Common myeloid progenitor, CD34-positive (primary cell): ENCODE results near the gene CCDC78.

Experiments used
- CTCF ChIA-PET: fragments of 350-600 bp; sonication (Branson Sonifier 250); formaldehyde crosslinking; loops from one replicate; lab custom pipeline; 2021; ENCODE audit warnings: antibody characterized with exemption; lab: Charles Lee
- POLR2A ChIA-PET: fragments of 350-600 bp; sonication (Branson Sonifier 250); formaldehyde crosslinking; loops from one replicate; lab custom pipeline; 2021; ENCODE audit warnings: antibody characterized with exemption; lab: Charles Lee
- DNase-seq, 3 donors: peaks; one replicate each; pipeline versions ENCODE4 v3.0.0 to v3.0.0-alpha.2; 2013
- H3K27ac ChIP-seq, 2 experiments: 1 replicate in 1 of 2; 2 replicates in 1 of 2; pipeline ENCODE4 v1.7.0; 2013; ENCODE audit warnings: inconsistent platforms in 2 of 2, low read length in 2 of 2, mild to moderate bottlenecking in 2 of 2, low read depth in 1 of 2, moderate library complexity in 1 of 2; ENCODE audit not compliant: severe bottlenecking in 2 of 2, insufficient read depth in 1 of 2, poor library complexity in 1 of 2
- H3K27me3 ChIP-seq, 5 experiments: replicated peaks in 2 of 5; 1 replicate in 3 of 5; 2 replicates in 2 of 5; pipeline versions ENCODE4 v1.6.1 to v1.7.0; 2013; ENCODE audit warnings: low read length in 4 of 5, mild to moderate bottlenecking in 2 of 5, moderate library complexity in 2 of 5, inconsistent platforms in 1 of 5; ENCODE audit not compliant: insufficient read depth in 5 of 5, control insufficient read depth in 4 of 5
- H3K36me3 ChIP-seq, 4 experiments: 1 replicate in 2 of 4; 2 replicates in 2 of 4; pipeline versions ENCODE4 v1.6.1 to v1.7.0; 2013; ENCODE audit warnings: low read length in 3 of 4, control low read depth in 1 of 4, mild to moderate bottlenecking in 1 of 4; ENCODE audit not compliant: control insufficient read depth in 4 of 4, insufficient read depth in 4 of 4
- H3K4me1 ChIP-seq, 4 experiments: 1 replicate in 3 of 4; 2 replicates in 1 of 4; pipeline versions ENCODE4 v1.6.1 to v1.7.1; 2013; ENCODE audit warnings: low read length in 3 of 4, mild to moderate bottlenecking in 3 of 4, control low read depth in 1 of 4, inconsistent platforms in 1 of 4, moderate library complexity in 1 of 4; ENCODE audit not compliant: control insufficient read depth in 4 of 4, insufficient read depth in 4 of 4; ENCODE audit errors: control extremely low read depth in 1 of 4
- H3K4me3 ChIP-seq, 7 experiments: 1 replicate in 4 of 7; 2 replicates in 3 of 7; pipeline versions ENCODE4 v1.5.1 to v1.7.0; 2013; ENCODE audit warnings: mild to moderate bottlenecking in 7 of 7, low read length in 6 of 7, moderate library complexity in 6 of 7, inconsistent platforms in 2 of 7, low read depth in 2 of 7, control low read depth in 1 of 7; ENCODE audit not compliant: insufficient read depth in 4 of 7, control insufficient read depth in 1 of 7; ENCODE audit errors: extremely low read depth in 1 of 7
- H3K9me3 ChIP-seq, 5 experiments: 1 replicate in 4 of 5; 2 replicates in 1 of 5; pipeline versions ENCODE4 v1.6.1 to v1.7.1; 2013; ENCODE audit warnings: low read length in 4 of 5, mild to moderate bottlenecking in 2 of 5, inconsistent platforms in 1 of 5, low read depth in 1 of 5, moderate library complexity in 1 of 5; ENCODE audit not compliant: control insufficient read depth in 4 of 5, insufficient read depth in 2 of 5; ENCODE audit errors: control extremely low read depth in 1 of 5
- WGBS: methylation state at CpG from one replicate; pipeline ENCODE4 v1.1.5; 2013; ENCODE audit not compliant: insufficient coverage; 5-methylcytosine and 5-hydroxymethylcytosine counted together

Gene CCDC78

GRCh38 chr16:720990-721764 is 5.1 kb downstream of the CCDC78 start, which contains the start of gene ANTKMT:
Gene ANTKMT, plus strand, starts transcription at chr16:721146. Its CDS starts 129 bp downstream, at chr16:721275.
- WGBS, result 15% methylated on average over 96 of the region's 106 CpGs
- H3K4me1 ChIP-seq, result peaks cover 0 to 45% (median 31%) of the 10 kb centered on the region in 4 experiments
- DNase-seq, result peak; percentile 80 to 92 (median 90)
- POLR2A ChIA-PET, result no interaction called here
- no peaks in the 10 kb centered on the region for H3K9me3 ChIP-seq
- H3K27ac ChIP-seq, result peak within 1 kb of the TSS in 1 of 2 experiments; percentile 49
- peaks cover 0 to 20% (median 6%) of the 10 kb centered on the region in 5 experiments for H3K27me3 ChIP-seq
- CTCF ChIA-PET, result interaction anchor here (0.7 to 4.3 kb wide), 8 partner anchors 9 to 67 kb away, joined by 3 to 23 read pairs (median 4); partner anchors contain the start of genes CHTF18, CIAO3 and RPUSD1
- H3K4me3 ChIP-seq, result peak within 1 kb of the TSS; percentile 52 to 83 (median 76)
- peaks cover 0 to 6% (median 0%) of the 10 kb centered on the region in 4 experiments for H3K36me3 ChIP-seq

- Histone ChIP-seq H3K9me3 (no peaks in the 10 kb centered on the region), H3K27ac (peak overlapping the region in 1 of 2 experiments; percentile 49), H3K27me3 (peaks cover 0 to 22% (median 6%) of the 10 kb centered on the region in 5 experiments), H3K4me3 (peak overlapping the region; percentile 52 to 83 (median 76)), H3K36me3 (peaks cover 0 to 6% (median 0%) of the 10 kb centered on the region in 4 experiments), H3K4me1 (peaks cover 0 to 51% (median 37%) of the 10 kb centered on the region in 4 experiments)
- under 1% methylated on average over 36 of the region's 38 CpGs for WGBS
- ChIA-PET POLR2A (no interaction called here), CTCF (interaction anchor here (0.9 to 4.3 kb wide), 8 partner anchors 9 to 68 kb away, joined by 3 to 23 read pairs (median 4); partner anchors contain the start of genes CHTF18 and RPUSD1)
- peak in 2 of 3 donors; percentile 68 to 69 for DNase-seq
Observed at GRCh38 chr16:720447-720989, 5.7 kb downstream of the CCDC78 start.

DNA sequence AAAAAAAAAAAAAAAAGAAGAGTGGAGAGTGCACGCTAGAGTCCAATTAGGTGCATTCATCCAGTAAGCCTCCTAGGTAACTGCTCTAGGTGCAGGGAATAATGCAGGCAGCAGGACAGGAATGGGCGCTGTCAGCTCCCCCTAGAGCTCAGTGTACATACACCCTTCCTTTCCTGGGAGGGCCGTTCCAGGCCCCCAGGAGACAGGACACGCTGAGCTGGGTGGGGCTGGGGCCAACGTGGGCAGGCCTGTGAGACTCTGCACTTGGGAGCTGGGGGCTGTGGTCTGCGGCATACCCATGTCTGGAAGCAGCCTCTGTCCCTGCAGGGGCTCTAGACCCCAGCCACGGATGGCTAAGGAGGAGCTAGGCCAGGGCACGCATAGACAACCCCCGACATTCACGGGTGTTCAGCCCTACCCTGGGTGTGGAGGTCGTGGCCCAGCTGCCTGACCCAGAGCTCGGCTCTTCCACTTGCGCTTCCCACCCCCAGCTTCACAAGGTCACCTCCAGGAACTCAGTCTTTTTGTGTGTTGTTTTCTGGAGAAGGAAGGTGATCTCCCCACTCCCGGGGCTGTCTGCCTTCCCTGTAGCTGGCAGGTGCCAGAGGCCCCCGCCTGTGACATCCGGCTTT is 6.3 kb downstream of the CCDC78 start:
- Histone ChIP-seq H3K9me3 (no peaks in the 10 kb centered on the region), H3K36me3 (peaks cover 0 to 6% (median 0%) of the 10 kb centered on the region in 4 experiments), H3K27ac (peak overlapping the region in 1 of 2 experiments; percentile 49), H3K4me3 (peak overlapping the region; percentile 52 to 83 (median 76)), H3K4me1 (peaks cover 0 to 55% (median 41%) of the 10 kb centered on the region in 4 experiments), H3K27me3 (peaks cover 0 to 26% (median 6%) of the 10 kb centered on the region in 5 experiments)
- 17% methylated on average over 12 of the region's 16 CpGs for WGBS
- POLR2A ChIA-PET, result interaction anchor here (0.6 kb wide), 1 partner anchor 322 kb away, joined by 5 read pairs; no protein-coding TSS in a partner anchor
- CTCF ChIA-PET, result interaction anchor here (0.9 to 4.3 kb wide), 10 partner anchors 9 to 68 kb away, joined by 3 to 23 read pairs (median 4); partner anchors contain the start of genes CHTF18 and RPUSD1
- DNase-seq, result peak in 1 of 3 donors; percentile 41

DNA sequence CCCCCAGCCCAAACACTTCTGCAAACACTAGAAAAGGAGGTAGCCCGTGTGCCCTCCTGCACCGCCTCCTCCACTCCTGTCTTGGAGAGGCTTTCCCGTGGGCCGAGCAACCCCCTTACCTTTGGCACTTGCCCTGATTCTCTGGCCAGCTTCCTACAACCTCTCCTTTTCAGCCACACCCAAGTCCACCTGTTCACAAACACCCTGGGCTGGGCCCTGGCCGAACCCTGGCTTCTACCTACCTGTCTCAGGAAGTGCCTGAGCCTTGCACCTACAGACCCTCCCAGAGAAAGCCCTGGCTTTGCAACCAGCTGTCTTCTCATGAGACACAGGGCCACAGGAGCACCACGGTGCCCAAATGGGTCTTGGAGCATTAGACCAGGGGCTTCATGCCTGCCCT is 7.3 kb downstream of the CCDC78 start:
- POLR2A ChIA-PET, result interaction anchor here (0.6 kb wide), 1 partner anchor 321 kb away, joined by 5 read pairs; no protein-coding TSS in a partner anchor

GRCh38 chr16:718389-718788 is 7.9 kb downstream of the CCDC78 start:
- POLR2A ChIA-PET, result no interaction called here
- no peak overlapping the region for H3K27ac ChIP-seq

More for the DNA sequence above, 7.3 kb downstream of the CCDC78 start:
- no peak for DNase-seq
- Histone ChIP-seq H3K27me3 (peaks cover 0 to 32% (median 6%) of the 10 kb centered on the region in 5 experiments), H3K36me3 (peaks cover 0 to 6% (median 0%) of the 10 kb centered on the region in 4 experiments), H3K4me3 (no peak overlapping the region), H3K4me1 (peaks cover 0 to 59% (median 50%) of the 10 kb centered on the region in 4 experiments), H3K27ac (no peak overlapping the region), H3K9me3 (no peaks in the 10 kb centered on the region)
- CTCF ChIA-PET, result interaction anchor here (0.9 to 4.3 kb wide), 7 partner anchors 8 to 69 kb away, joined by 3 to 23 read pairs (median 4); partner anchors contain the start of genes CHTF18 and RPUSD1
- WGBS, result 92% methylated on average over 6 of the region's 6 CpGs

DNA sequence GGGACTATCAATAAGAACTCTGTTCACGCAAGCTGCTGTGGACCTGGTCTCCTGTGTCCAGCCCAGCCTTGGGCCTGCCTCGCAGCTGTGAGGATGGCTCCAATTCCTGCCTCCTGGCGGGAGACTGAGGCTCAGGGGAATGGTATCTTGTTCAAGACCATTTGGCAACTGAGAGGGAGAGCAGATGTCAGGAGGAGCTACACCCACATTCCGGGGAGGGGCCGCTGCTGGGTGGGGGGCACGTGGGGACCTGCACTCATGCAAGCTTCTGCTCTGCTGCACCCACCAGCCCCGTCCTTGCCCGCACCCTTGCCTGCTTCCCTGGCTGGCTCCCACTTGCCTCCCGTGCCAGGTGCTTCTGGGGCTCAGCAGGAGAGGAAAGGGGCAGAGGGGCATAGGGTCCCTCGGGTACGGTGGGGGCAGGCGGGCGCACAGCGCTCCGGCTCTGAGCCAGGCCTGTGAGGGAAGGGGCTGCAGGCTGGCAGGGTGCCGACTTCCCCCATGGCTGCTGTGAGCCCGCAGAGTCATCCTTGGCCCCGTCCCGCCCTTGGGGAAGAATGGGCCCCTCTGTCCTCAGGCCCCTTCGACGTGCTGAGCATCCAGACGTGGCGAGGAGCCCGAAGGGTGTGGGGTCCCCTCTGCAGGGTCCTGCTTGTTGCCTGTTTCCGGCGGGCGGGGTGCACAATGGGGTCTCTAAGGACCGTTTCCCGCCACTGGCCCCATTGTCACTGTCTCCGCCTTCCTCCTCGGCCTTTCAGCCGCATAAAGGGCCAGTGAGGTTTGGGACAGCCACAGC is 8.6 kb downstream of the CCDC78 start:
- WGBS, result 85% methylated on average over 27 of the region's 32 CpGs
- ChIA-PET POLR2A (no interaction called here), CTCF (interaction anchor here (1.0 to 3.4 kb wide), 6 partner anchors 8 to 67 kb away, joined by 3 to 17 read pairs (median 4); partner anchors contain the start of genes CCDC78 and CIAO3)
- H3K36me3 ChIP-seq, result peaks cover 0 to 3% (median 0%) of the 10 kb centered on the region in 4 experiments
- no peak for DNase-seq
- peaks cover 0 to 59% (median 51%) of the 10 kb centered on the region in 4 experiments for H3K4me1 ChIP-seq
- peaks cover 0 to 39% (median 6%) of the 10 kb centered on the region in 5 experiments for H3K27me3 ChIP-seq
- no peak overlapping the region for H3K27ac ChIP-seq
- H3K9me3 ChIP-seq, result no peaks in the 10 kb centered on the region
- no peak overlapping the region for H3K4me3 ChIP-seq

More at GRCh38 chr16:718389-718788, 7.9 kb downstream of the CCDC78 start:
- peaks cover 0 to 6% (median 0%) of the 10 kb centered on the region in 4 experiments for H3K36me3 ChIP-seq
- H3K27me3 ChIP-seq, result peaks cover 0 to 37% (median 6%) of the 10 kb centered on the region in 5 experiments
- H3K4me1 ChIP-seq, result peaks cover 0 to 59% (median 51%) of the 10 kb centered on the region in 4 experiments
- no peak overlapping the region for H3K4me3 ChIP-seq
- no peaks in the 10 kb centered on the region for H3K9me3 ChIP-seq
- no peak for DNase-seq
- CTCF ChIA-PET, result interaction anchor here (1.8 to 3.4 kb wide), 2 partner anchors 26 to 30 kb away, joined by 5 to 15 read pairs; no protein-coding TSS in a partner anchor
- WGBS, result 93% methylated on average over 9 of the region's 9 CpGs
